Spleen (tissue), 7 donors: ENCODE data around the gene GLIS1.

Experiments used
- CTCF ChIP-seq, 11 experiments: fragments of 200-600 bp in 7 of 11; fragments of 450-650 bp in 4 of 11; sonication (generic) in 4 of 11; IDR thresholded peaks in 8 of 11; conservative IDR thresholded peaks in 3 of 11; 1 replicate in 7 of 11; 2 replicates in 4 of 11; pipeline versions ENCODE4 v1.4.0 to v1.8.0; 2016 to 2021; ENCODE audit warnings: antibody characterized with exemption in 11 of 11, inconsistent platforms in 4 of 11, mild to moderate bottlenecking in 1 of 11
- POLR2A ChIP-seq, 3 donors: fragments of 450-650 bp; IDR thresholded peaks; one replicate each; pipeline ENCODE4 v1.5.1; 2017; ENCODE audit warnings: antibody characterized with exemption in 3 of 3, mild to moderate bottlenecking in 1 of 3
- donor health status: DM: no; HTN: no; CAD: no; lungs with moderate emphysema.
- donor health status: DM: no; HTN: no; CAD: no.
- donor health status: DM: no; HTN: no; CAD: no.

- TF ChIP-seq CTCF (IDR thresholded peaks at IDR 0.05 in 8 of 11, conservative IDR thresholded peaks at IDR 0.05 in 3 of 11) = no peak
- TF ChIP-seq POLR2A (IDR thresholded peaks at IDR 0.05) = no peak
These were observed 113.9 kb downstream of the GLIS1 start for GRCh38 chr1:53625049-53625448.
